HepG2 (cell line): ENCODE measurements around the gene DNAH8. TPM values are rescaled to one million over a fixed set of nuclear protein-coding genes. Genes with fewer than 3 reads are reported as not detected.

Experiments used
- ATAC-seq: fragments of 200-7000 bp; cut with Tn5 transposase; 3 replicates; pipeline ENCODE4 v1.9.1; 2020; ENCODE audit warnings: mild to moderate bottlenecking, moderate library complexity
- BruUV-seq: library from RNA; stranded (reverse); fragments of 400-500 nt; replicated peaks from 2 replicates; lab custom pipeline; 2021; lab: Mats Ljungman, UMichigan
- CTCF ChIA-PET: fragments of 300-600 bp; formaldehyde crosslinking; extraction: SDS; loops from one replicate; lab custom pipeline; 2021; ENCODE audit warnings: low total read pairs, inconsistent platforms, low intra/inter-chr PET ratio; lab: Yijun Ruan, JAX
- POLR2A ChIA-PET: fragments of 350-600 bp; sonication (Branson Sonifier 250); formaldehyde crosslinking; loops from one replicate; lab custom pipeline; 2020; ENCODE audit warnings: antibody characterized with exemption, inconsistent platforms; lab: Yijun Ruan, JAX
- DNase-seq: peaks from one replicate; pipeline ENCODE4 v3.0.0-alpha.2; 2015; ENCODE audit warnings: low spot score
- FAIRE-seq: peaks from 3 replicates; lab custom pipeline; 2011; peaks lifted over from hg19 to GRCh38; lab: Jason Lieb, UNC
- H2AFZ ChIP-seq: one replicate; pipeline ENCODE4 v1.6.1; 2011; ENCODE audit warnings: low read length, inconsistent platforms
- H3K27ac ChIP-seq: fragments of 300-600 bp; 3 replicates; pipeline ENCODE4 v1.8.0; 2011; ENCODE audit warnings: mixed run types, mild to moderate bottlenecking, mixed read lengths, low read length, inconsistent platforms; ENCODE audit not compliant: insufficient read depth; ENCODE audit errors: extremely low read length
- H3K27me3 ChIP-seq, 2 experiments: fragments of 200-600 bp in 1 of 2; 2 replicates in 1 of 2; 3 replicates in 1 of 2; pipeline versions ENCODE4 v1.6.0 to v1.8.0; 2011; ENCODE audit warnings: low read length in 2 of 2, mild to moderate bottlenecking in 2 of 2, moderate library complexity in 2 of 2, inconsistent platforms in 1 of 2; ENCODE audit not compliant: insufficient read depth in 2 of 2, control insufficient read depth in 1 of 2
- H3K36me3 ChIP-seq, 2 experiments: fragments of 200-600 bp in 1 of 2; replicated peaks in 1 of 2; 2 replicates in 1 of 2; 3 replicates in 1 of 2; pipeline versions ENCODE4 v1.5.1 to v1.8.0; 2011; ENCODE audit warnings: low read length in 2 of 2, inconsistent platforms in 1 of 2; ENCODE audit not compliant: insufficient read depth in 2 of 2, control insufficient read depth in 1 of 2
- H3K4me1 ChIP-seq: 2 replicates; pipeline ENCODE4 v1.5.1; 2012; ENCODE audit warnings: low read length, inconsistent platforms; ENCODE audit not compliant: insufficient read depth
- H3K4me2 ChIP-seq: 2 replicates; pipeline ENCODE4 v1.6.0; 2011; ENCODE audit warnings: low read depth, low read length, inconsistent platforms
- H3K4me3 ChIP-seq, 3 experiments: fragments of 200-600 bp in 1 of 3; sonication (generic), shearing (Covaris generic) in 1 of 3; replicated peaks in 1 of 3; 2 replicates each; pipeline ENCODE4 v1.5.1; 2011 to 2016; ENCODE audit warnings: low read length in 3 of 3, inconsistent platforms in 2 of 3, low read depth in 2 of 3, mild to moderate bottlenecking in 2 of 3, control low read depth in 1 of 3, mixed read lengths in 1 of 3; ENCODE audit not compliant: insufficient read depth in 1 of 3
- H3K79me2 ChIP-seq: one replicate; pipeline ENCODE4 v1.6.1; 2011; ENCODE audit warnings: low read length, inconsistent platforms; ENCODE audit not compliant: insufficient read depth
- H3K9ac ChIP-seq: 2 replicates; pipeline ENCODE4 v1.6.0; 2011; ENCODE audit warnings: mild to moderate bottlenecking, low read depth, low read length, inconsistent platforms; ENCODE audit not compliant: insufficient read depth
- H3K9me3 ChIP-seq: 2 replicates; pipeline ENCODE4 v1.5.1; 2012; ENCODE audit warnings: mild to moderate bottlenecking, low read length
- H4K20me1 ChIP-seq: 2 replicates; pipeline ENCODE4 v1.6.0; 2011; ENCODE audit warnings: inconsistent platforms, mild to moderate bottlenecking, low read length, moderate library complexity; ENCODE audit not compliant: insufficient read depth
- DBP ChIP-seq: sonication (generic); formaldehyde crosslinking; IDR thresholded peaks from 2 replicates; pipeline ENCODE4 v1.4.0; 2020; ENCODE audit warnings: missing genetic modification reagents; ENCODE audit errors: not compliant biosample characterization
- DNMT3B ChIP-seq: conservative IDR thresholded peaks from 2 replicates; pipeline ENCODE4 v1.6.1; 2016; ENCODE audit warnings: missing biosample characterization, control low read depth
- FOXC1 ChIP-seq: sonication (generic); formaldehyde crosslinking; IDR thresholded peaks from 2 replicates; pipeline ENCODE4 v1.8.0; 2022; ENCODE audit warnings: mild to moderate bottlenecking, missing genetic modification reagents, borderline replicate concordance
- HHEX ChIP-seq: IDR thresholded peaks from 2 replicates; pipeline ENCODE4 v1.6.1; 2016; ENCODE audit warnings: control low read depth
- HMG20B ChIP-seq: conservative IDR thresholded peaks from 2 replicates; pipeline ENCODE4 v1.6.1; 2016; ENCODE audit warnings: missing genetic modification reagents, missing compliant biosample characterization
- HOXA7 ChIP-seq: sonication (generic); formaldehyde crosslinking; IDR thresholded peaks from 2 replicates; pipeline ENCODE4 v1.8.1; 2022; ENCODE audit warnings: mild to moderate bottlenecking, missing genetic modification reagents, moderate library complexity
- MIER3 ChIP-seq: IDR thresholded peaks from 2 replicates; pipeline ENCODE4 v1.6.1; 2016; ENCODE audit warnings: missing compliant biosample characterization, borderline replicate concordance
- NR2F2 ChIP-seq: IDR thresholded peaks from 2 replicates; pipeline ENCODE4 v1.6.1; 2012; ENCODE audit warnings: low read depth, inconsistent platforms, borderline replicate concordance
- POGZ ChIP-seq: sonication (generic); formaldehyde crosslinking; IDR thresholded peaks from 2 replicates; pipeline ENCODE4 v1.4.0; 2020; ENCODE audit warnings: mild to moderate bottlenecking, missing genetic modification reagents
- SMAD1 ChIP-seq: sonication (generic); formaldehyde crosslinking; IDR thresholded peaks from 2 replicates; pipeline ENCODE4 v1.4.0; 2020; ENCODE audit warnings: missing genetic modification reagents, low read depth, mild to moderate bottlenecking, borderline replicate concordance
- ZFP36 ChIP-seq: fragments of 150-350 bp; IDR thresholded peaks from 2 replicates; pipeline ENCODE4 v1.6.1; 2018; ENCODE audit warnings: borderline replicate concordance, low read length, low read depth; ENCODE audit not compliant: partially characterized antibody
- ZFP82 ChIP-seq: sonication (generic); formaldehyde crosslinking; IDR thresholded peaks from 2 replicates; pipeline ENCODE4 v1.5.1; 2020; ENCODE audit warnings: mild to moderate bottlenecking, missing genetic modification reagents, borderline replicate concordance
- ZMAT3 ChIP-seq: sonication (generic); formaldehyde crosslinking; conservative IDR thresholded peaks from 2 replicates; pipeline ENCODE4 v1.7.0; 2021; ENCODE audit warnings: missing genetic modification reagents
- ZMYM3 ChIP-seq: sonication (generic); formaldehyde crosslinking; IDR thresholded peaks from 2 replicates; pipeline ENCODE4 v1.5.1; 2020; ENCODE audit warnings: mild to moderate bottlenecking, missing genetic modification reagents
- ZNF10 ChIP-seq: sonication (generic); formaldehyde crosslinking; IDR thresholded peaks from 2 replicates; pipeline ENCODE4 v1.4.0; 2020; ENCODE audit warnings: mild to moderate bottlenecking, low read depth, missing genetic modification reagents, borderline replicate concordance
- ZNF263 ChIP-seq: sonication (generic); formaldehyde crosslinking; IDR thresholded peaks from 2 replicates; pipeline ENCODE4 v1.4.0; 2020; ENCODE audit warnings: missing genetic modification reagents
- WGBS: methylation state at CpG from one replicate; pipeline ENCODE4 v1.1.6; 2017; ENCODE audit warnings: low lambda C conversion rate; 5-methylcytosine and 5-hydroxymethylcytosine counted together
- in situ Hi-C: cut with HindIII; loops from 2 replicates; pipeline ENCODE4 v1.10.0; 2017; ENCODE audit warnings: low pct_unique_long_range_greater_than_20kb; ENCODE audit not compliant: extremely low pct_ligation_motif_present
- intact Hi-C: fragments of 100-400 bp; cut with micrococcal nuclease; formaldehyde crosslinking; loops from one replicate; pipeline ENCODE4 v1.10.0; 2022; ENCODE audit not compliant: unreplicated experiment
- polyA plus RNA-seq, 8 experiments: library from polyadenylated mRNA; depleted of rRNA in 3 of 8; stranded (reverse) in 7 of 8; unstranded in 1 of 8; fragments of >200 nt; fragmentation: Illumina TruSeq in 4 of 8; extraction: Trizol in 4 of 8; gene quantifications; 2 replicates each; pipeline versions ENCODE4 v1.2.1 to v1.2.3, GENCODE V29; 2011 to 2016; ENCODE audit warnings: low read depth in 4 of 8, missing spikeins in 1 of 8, mixed read lengths in 1 of 8; ENCODE audit not compliant: insufficient read depth in 1 of 8
- total RNA-seq, 5 experiments: library from RNA; depleted of rRNA; stranded (reverse); fragments of >200 nt; fragmentation: Illumina TruSeq; extraction: Trizol; gene quantifications; 2 replicates each; pipeline ENCODE4 v1.2.3, GENCODE V29; 2016; ENCODE audit warnings: low read depth in 1 of 5
- TF ChIP-seq, protein P1 (sequence below): sonication (generic); formaldehyde crosslinking; IDR thresholded peaks from 2 replicates; pipeline ENCODE4 v1.4.0; 2020; ENCODE audit warnings: missing genetic modification reagents, mild to moderate bottlenecking, borderline replicate concordance
- TF ChIP-seq, protein P2 (sequence below): sonication (generic); formaldehyde crosslinking; IDR thresholded peaks from 2 replicates; pipeline ENCODE4 v1.8.0; 2022; ENCODE audit warnings: missing genetic modification reagents, low read depth, mild to moderate bottlenecking, borderline replicate concordance
- TF ChIP-seq, protein P3 (sequence below): sonication (generic); formaldehyde crosslinking; IDR thresholded peaks from 2 replicates; pipeline ENCODE4 v1.4.0; 2020; ENCODE audit warnings: mild to moderate bottlenecking, missing genetic modification reagents

Gene DNAH8
- total and polyA plus RNA-seq, 2 of the 13 experiments (the other 11 are each of a cell fraction or from before 2014, with no cell fraction given) = not detected

DNA sequence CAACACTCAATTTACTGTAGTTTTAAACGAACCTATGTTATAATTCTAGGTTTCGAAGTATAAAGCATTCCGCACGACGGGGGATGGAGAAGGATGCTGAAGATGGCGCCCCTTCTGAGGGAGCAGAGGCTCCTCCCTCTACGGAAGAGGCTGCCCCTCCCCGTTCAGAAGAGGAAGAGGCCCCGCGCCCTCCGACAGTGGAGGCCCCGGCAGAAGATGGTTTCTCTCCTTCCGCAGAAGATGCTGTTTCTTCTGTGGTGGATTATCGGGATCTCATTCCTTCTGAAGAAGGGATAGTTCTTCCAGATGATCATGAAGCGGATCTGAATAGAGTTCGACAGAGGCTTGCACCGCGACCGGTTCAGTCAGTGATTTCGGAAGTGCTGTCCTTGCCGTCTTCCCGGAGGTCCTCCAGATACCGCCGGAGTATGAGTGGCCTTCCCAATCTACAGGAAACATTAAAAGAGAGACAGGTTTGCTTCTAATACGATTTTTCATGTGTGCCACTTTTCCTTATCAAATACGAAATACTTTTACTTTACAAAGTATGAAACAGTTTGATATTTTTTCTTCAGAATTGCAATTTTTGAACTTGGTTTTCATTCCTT is 7.7 kb downstream of the DNAH8 start:
- no TSS peak for BruUV-seq
- no peak for DNase-seq

More for the DNA sequence above, 7.7 kb downstream of the DNAH8 start:
- H3K4me1 ChIP-seq = peaks cover 6% of the 10 kb centered on the region; the same call in 1 of the 2 replicates
- TF ChIP-seq POGZ (no peak), HOXA7 (no peak), ZMYM3 (no peak), SMAD1 (CRISPR knock-in tag) (no peak), NR2F2 (no peak), DNMT3B (CRISPR knock-in tag) (no peak), ZFP36 (no peak), MIER3 (no peak), HMG20B (CRISPR knock-in tag) (no peak), ZNF263 (CRISPR knock-in tag) (no peak), DBP (CRISPR knock-in tag) (no peak), ZNF10 (CRISPR knock-in tag) (no peak), HHEX (CRISPR knock-in tag) (no peak), ZFP82 (CRISPR knock-in tag) (no peak), FOXC1 (CRISPR knock-in tag) (no peak), ZMAT3 (CRISPR knock-in tag) (no peak)
- TF ChIP-seq, protein P1, sequence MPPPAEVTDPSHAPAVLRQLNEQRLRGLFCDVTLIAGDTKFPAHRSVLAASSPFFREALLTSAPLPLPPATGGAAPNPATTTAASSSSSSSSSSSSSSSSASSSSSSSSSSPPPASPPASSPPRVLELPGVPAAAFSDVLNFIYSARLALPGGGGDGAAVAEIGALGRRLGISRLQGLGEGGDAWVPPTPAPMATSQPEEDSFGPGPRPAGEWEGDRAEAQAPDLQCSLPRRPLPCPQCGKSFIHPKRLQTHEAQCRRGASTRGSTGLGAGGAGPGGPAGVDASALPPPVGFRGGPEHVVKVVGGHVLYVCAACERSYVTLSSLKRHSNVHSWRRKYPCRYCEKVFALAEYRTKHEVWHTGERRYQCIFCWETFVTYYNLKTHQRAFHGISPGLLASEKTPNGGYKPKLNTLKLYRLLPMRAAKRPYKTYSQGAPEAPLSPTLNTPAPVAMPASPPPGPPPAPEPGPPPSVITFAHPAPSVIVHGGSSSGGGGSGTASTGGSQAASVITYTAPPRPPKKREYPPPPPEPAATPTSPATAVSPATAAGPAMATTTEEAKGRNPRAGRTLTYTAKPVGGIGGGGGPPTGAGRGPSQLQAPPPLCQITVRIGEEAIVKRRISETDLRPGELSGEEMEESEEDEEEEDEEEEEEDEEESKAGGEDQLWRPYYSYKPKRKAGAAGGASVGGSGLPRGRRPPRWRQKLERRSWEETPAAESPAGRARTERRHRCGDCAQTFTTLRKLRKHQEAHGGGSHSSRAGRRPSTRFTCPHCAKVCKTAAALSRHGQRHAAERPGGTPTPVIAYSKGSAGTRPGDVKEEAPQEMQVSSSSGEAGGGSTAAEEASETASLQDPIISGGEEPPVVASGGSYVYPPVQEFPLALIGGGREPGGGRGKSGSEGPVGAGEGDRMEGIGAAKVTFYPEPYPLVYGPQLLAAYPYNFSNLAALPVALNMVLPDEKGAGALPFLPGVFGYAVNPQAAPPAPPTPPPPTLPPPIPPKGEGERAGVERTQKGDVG (CRISPR knock-in tag) = no peak
- TF ChIP-seq, protein P2, sequence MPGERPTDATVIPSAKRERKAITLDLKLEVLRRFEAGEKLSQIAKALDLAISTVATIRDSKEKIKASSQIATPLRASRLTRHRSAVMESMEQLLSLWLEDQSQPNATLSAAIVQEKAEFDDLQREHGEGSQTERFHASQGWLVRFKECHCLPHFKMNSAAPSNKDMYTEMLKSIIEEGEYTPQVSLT (CRISPR knock-in tag) = no peak
- TF ChIP-seq, protein P3, sequence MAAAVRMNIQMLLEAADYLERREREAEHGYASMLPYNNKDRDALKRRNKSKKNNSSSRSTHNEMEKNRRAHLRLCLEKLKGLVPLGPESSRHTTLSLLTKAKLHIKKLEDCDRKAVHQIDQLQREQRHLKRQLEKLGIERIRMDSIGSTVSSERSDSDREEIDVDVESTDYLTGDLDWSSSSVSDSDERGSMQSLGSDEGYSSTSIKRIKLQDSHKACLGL (CRISPR knock-in tag) = no peak
- no peaks in the 10 kb centered on the region for H3K79me2 ChIP-seq
- WGBS = 70% methylated on average over 26 of the region's 26 CpGs
- H3K9me3 ChIP-seq = no peaks in the 10 kb centered on the region
- intact Hi-C loops = no loop called here
- H3K4me2 ChIP-seq = no peak overlapping the region
- no peaks in the 10 kb centered on the region for H3K36me3 ChIP-seq
- POLR2A ChIA-PET = no interaction called here
- no peak overlapping the region for H3K27ac ChIP-seq
- FAIRE-seq (no peak), ATAC-seq (no peak)
- in situ Hi-C loops = no loop called here
- H3K4me3 ChIP-seq = no peak overlapping the region
- H3K27me3 ChIP-seq = no peaks in the 10 kb centered on the region
- no peaks in the 10 kb centered on the region for H4K20me1 ChIP-seq
- H3K9ac ChIP-seq = no peak overlapping the region
- no peak overlapping the region for H2AFZ ChIP-seq
- CTCF ChIA-PET = no interaction called here
